ENCODE data around the gene ST13.

GRCh38 chr22:40875111-40875510 is 18.7 kb upstream of the ST13 start:
- no peak for TF ChIP-seq CTCF (conservative IDR thresholded peaks at IDR 0.05; ENCODE audit: low read depth in 2 of 2)
- TF ChIP-seq CREB1 (CRISPR knock-in tag; IDR thresholded peaks at IDR 0.05; ENCODE audit: low read depth), result no peak
- no peak for TF ChIP-seq EZH2phosphoT487 (IDR thresholded peaks at IDR 0.05; ENCODE audit: unreplicated experiment)
- TF ChIP-seq EZH2 (IDR thresholded peaks at IDR 0.05; ENCODE audit: low read depth, unreplicated experiment), result no peak
- no peak for TF ChIP-seq STAT1 (IDR thresholded peaks at IDR 0.05; ENCODE audit: unreplicated experiment)
- TF ChIP-seq POLR2AphosphoS5 (IDR thresholded peaks at IDR 0.05; ENCODE audit: low read depth), result no peak
- TF ChIP-seq, protein P1, sequence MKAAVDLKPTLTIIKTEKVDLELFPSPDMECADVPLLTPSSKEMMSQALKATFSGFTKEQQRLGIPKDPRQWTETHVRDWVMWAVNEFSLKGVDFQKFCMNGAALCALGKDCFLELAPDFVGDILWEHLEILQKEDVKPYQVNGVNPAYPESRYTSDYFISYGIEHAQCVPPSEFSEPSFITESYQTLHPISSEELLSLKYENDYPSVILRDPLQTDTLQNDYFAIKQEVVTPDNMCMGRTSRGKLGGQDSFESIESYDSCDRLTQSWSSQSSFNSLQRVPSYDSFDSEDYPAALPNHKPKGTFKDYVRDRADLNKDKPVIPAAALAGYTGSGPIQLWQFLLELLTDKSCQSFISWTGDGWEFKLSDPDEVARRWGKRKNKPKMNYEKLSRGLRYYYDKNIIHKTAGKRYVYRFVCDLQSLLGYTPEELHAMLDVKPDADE (IDR thresholded peaks at IDR 0.05), result no peak
- TF ChIP-seq JUNB (IDR thresholded peaks at IDR 0.05; ENCODE audit: unreplicated experiment), result no peak
- TF ChIP-seq, protein P2, sequence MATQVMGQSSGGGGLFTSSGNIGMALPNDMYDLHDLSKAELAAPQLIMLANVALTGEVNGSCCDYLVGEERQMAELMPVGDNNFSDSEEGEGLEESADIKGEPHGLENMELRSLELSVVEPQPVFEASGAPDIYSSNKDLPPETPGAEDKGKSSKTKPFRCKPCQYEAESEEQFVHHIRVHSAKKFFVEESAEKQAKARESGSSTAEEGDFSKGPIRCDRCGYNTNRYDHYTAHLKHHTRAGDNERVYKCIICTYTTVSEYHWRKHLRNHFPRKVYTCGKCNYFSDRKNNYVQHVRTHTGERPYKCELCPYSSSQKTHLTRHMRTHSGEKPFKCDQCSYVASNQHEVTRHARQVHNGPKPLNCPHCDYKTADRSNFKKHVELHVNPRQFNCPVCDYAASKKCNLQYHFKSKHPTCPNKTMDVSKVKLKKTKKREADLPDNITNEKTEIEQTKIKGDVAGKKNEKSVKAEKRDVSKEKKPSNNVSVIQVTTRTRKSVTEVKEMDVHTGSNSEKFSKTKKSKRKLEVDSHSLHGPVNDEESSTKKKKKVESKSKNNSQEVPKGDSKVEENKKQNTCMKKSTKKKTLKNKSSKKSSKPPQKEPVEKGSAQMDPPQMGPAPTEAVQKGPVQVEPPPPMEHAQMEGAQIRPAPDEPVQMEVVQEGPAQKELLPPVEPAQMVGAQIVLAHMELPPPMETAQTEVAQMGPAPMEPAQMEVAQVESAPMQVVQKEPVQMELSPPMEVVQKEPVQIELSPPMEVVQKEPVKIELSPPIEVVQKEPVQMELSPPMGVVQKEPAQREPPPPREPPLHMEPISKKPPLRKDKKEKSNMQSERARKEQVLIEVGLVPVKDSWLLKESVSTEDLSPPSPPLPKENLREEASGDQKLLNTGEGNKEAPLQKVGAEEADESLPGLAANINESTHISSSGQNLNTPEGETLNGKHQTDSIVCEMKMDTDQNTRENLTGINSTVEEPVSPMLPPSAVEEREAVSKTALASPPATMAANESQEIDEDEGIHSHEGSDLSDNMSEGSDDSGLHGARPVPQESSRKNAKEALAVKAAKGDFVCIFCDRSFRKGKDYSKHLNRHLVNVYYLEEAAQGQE (IDR thresholded peaks at IDR 0.05; ENCODE audit: unreplicated experiment), result no peak
- no peak for TF ChIP-seq ZNF114 (CRISPR knock-in tag; IDR thresholded peaks at IDR 0.05)
- TF ChIP-seq NANOG (IDR thresholded peaks at IDR 0.05; ENCODE audit: borderline replicate concordance), result no peak
